ENCODE data around the gene FARS2. TPM values are rescaled to one million over a fixed set of nuclear protein-coding genes. Genes with fewer than 3 reads are reported as not detected.

Gene FARS2
- total RNA-seq, 1 donor from 2014 or later: 8.2 TPM

DNA sequence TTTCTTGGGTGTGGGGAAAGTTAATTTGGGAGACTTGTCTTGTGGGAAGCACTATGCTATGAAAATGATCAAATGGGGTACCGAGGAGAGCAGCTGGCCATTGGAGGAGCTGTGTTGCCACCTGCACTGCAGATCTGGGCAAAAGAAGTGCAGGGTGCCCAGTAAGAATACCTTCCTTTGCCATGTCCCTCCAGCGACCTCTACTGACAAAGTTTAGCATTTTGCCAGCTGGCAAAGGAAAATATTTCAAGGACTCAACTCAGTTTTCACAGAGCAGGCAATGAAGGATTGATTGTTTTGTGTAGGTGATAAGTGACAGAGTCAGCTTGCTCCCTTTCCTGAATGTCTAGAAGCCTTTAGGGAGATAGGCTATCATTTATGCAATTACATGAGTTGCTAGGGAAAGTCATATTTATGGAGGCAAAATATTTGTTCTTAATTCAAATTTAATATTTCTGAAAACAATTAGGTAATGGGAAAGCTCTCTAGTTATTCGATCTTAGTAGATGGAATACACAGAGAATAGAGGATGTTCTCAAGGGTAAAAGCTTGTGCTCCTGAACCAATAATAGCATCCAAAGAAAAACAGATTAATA, 118.4 kb downstream of the FARS2 start:
- TF ChIP-seq, protein P1, sequence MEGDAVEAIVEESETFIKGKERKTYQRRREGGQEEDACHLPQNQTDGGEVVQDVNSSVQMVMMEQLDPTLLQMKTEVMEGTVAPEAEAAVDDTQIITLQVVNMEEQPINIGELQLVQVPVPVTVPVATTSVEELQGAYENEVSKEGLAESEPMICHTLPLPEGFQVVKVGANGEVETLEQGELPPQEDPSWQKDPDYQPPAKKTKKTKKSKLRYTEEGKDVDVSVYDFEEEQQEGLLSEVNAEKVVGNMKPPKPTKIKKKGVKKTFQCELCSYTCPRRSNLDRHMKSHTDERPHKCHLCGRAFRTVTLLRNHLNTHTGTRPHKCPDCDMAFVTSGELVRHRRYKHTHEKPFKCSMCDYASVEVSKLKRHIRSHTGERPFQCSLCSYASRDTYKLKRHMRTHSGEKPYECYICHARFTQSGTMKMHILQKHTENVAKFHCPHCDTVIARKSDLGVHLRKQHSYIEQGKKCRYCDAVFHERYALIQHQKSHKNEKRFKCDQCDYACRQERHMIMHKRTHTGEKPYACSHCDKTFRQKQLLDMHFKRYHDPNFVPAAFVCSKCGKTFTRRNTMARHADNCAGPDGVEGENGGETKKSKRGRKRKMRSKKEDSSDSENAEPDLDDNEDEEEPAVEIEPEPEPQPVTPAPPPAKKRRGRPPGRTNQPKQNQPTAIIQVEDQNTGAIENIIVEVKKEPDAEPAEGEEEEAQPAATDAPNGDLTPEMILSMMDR (IDR thresholded peaks at IDR 0.05; ENCODE audit: insufficient read depth, low read length, poor library complexity, severe bottlenecking): peak; percentile 51
- H3K4me3 ChIP-seq (ENCODE audit: low read depth, low read length): no peak overlapping the region
- DNase-seq (ENCODE audit: low read depth): no peak

DNA sequence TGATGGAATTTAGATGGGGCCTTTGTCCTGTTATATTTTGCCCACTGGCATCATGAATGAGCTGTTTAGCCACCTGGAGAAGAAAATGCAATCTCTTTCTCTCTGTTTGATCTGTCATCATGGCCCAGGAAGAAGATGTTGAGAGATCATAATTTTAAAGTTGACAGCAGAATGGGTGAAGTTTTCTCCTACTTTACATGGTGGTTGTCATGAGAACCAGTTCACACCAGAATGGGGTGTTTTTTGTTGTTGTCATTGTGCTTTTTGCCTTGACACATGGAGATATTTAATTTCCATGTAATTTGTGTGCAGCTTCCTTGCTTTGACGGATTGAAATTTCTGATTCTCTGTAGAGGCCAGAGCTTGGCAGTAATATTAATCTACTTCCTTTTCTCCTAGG, 122.5 kb downstream of the FARS2 start:
- Histone ChIP-seq H3K27me3 (ENCODE audit: control insufficient read depth, insufficient read depth, low read length) (no peaks in the 10 kb centered on the region), H3K36me3 (ENCODE audit: control insufficient read depth, insufficient read depth, low read length) (no peaks in the 10 kb centered on the region), H3K4me3 (ENCODE audit: low read depth, low read length) (no peak overlapping the region)
- DNase-seq (ENCODE audit: low read depth): no peak
- TF ChIP-seq, protein P1 (IDR thresholded peaks at IDR 0.05; ENCODE audit: insufficient read depth, low read length, poor library complexity, severe bottlenecking): no peak

More for the DNA sequence above, 118.4 kb downstream of the FARS2 start:
- no peaks in the 10 kb centered on the region for H3K27me3 ChIP-seq (ENCODE audit: control insufficient read depth, insufficient read depth, low read length)
- no peaks in the 10 kb centered on the region for H3K36me3 ChIP-seq (ENCODE audit: control insufficient read depth, insufficient read depth, low read length)

DNA sequence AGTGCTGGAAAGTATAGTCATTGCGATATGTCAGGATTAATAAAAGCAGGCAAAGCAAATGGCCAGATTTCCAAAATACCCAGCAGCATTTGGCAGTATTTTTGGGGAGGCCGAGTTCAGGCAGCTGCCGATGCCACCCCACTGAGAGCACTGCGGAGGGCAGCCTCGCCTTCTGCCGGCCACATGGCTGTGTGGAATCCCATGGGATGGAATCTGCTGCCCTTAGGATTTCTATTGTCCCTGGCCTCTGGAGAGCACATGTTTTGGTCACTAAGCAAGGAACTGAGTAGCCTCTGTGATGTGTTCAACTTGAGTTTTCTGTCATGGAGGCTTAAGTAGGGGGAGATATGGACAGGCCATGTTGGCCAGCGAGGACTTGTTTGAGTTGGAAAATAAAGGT, 123.0 kb downstream of the FARS2 start:
- no peak overlapping the region for H3K4me3 ChIP-seq (ENCODE audit: low read depth, low read length)
- TF ChIP-seq, protein P1 (IDR thresholded peaks at IDR 0.05; ENCODE audit: insufficient read depth, low read length, poor library complexity, severe bottlenecking): no peak
- no peak for DNase-seq (ENCODE audit: low read depth)
- H3K36me3 ChIP-seq (ENCODE audit: control insufficient read depth, insufficient read depth, low read length): no peaks in the 10 kb centered on the region
- no peaks in the 10 kb centered on the region for H3K27me3 ChIP-seq (ENCODE audit: control insufficient read depth, insufficient read depth, low read length)

DNA sequence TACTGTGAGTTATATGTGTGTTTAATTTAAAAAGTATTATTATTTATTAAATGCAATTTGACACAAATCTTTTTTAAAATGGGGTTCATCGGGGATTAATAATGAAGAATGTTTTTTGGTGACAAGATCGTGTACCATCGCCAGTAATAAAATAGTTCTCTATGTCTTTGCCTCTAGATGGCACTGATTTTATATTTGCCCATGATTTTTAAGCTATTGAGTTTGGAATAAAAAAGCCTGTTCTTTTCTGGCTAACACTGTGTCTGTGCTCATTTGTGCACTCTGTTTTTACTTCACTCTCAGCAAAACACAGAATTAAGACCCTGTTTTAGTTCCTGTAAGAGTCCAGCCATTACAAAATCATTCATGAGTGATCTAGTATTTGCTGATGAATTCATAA, 127.0 kb downstream of the FARS2 start:
- Histone ChIP-seq H3K27me3 (ENCODE audit: control insufficient read depth, insufficient read depth, low read length) (no peaks in the 10 kb centered on the region), H3K36me3 (ENCODE audit: control insufficient read depth, insufficient read depth, low read length) (no peaks in the 10 kb centered on the region), H3K4me3 (ENCODE audit: low read depth, low read length) (no peak overlapping the region)
- TF ChIP-seq, protein P1 (IDR thresholded peaks at IDR 0.05; ENCODE audit: insufficient read depth, low read length, poor library complexity, severe bottlenecking): no peak
- no peak for DNase-seq (ENCODE audit: low read depth)

DNA sequence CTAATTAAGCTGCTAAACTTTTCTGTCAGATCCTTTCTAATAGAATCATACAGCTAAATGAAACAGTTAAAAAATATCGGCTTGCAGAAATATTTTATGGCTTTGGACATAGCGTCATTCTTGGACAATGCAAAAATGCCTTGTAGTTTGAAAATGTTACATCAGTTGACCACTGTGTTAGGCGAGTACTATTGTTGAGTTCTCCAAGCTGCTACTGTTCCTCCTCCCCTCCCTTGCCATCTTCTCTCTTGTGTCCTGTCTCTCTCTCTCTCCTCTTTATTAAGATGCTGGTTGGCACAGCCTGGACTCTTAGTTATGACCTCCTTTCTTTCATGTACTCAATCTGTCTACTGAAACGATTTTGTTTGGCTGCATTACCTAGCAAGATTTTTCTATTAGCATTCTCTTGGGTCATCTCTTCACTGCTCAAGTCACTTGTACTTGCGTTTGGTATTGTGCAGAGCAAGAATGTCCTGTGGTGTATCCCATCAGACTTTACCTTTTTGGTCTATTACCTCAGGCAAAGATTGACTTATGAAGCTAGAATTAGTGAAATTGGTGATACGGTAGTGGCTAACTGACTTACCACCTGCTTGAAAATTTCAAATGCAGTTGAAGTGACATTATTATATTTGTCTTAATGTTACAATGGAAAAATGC, 127.9 kb downstream of the FARS2 start:
- no peaks in the 10 kb centered on the region for H3K27me3 ChIP-seq (ENCODE audit: control insufficient read depth, insufficient read depth, low read length)
- H3K4me3 ChIP-seq (ENCODE audit: low read depth, low read length): no peak overlapping the region
- H3K36me3 ChIP-seq (ENCODE audit: control insufficient read depth, insufficient read depth, low read length): no peaks in the 10 kb centered on the region
- TF ChIP-seq, protein P1 (IDR thresholded peaks at IDR 0.05; ENCODE audit: insufficient read depth, low read length, poor library complexity, severe bottlenecking): no peak
- DNase-seq (ENCODE audit: low read depth): no peak

DNA sequence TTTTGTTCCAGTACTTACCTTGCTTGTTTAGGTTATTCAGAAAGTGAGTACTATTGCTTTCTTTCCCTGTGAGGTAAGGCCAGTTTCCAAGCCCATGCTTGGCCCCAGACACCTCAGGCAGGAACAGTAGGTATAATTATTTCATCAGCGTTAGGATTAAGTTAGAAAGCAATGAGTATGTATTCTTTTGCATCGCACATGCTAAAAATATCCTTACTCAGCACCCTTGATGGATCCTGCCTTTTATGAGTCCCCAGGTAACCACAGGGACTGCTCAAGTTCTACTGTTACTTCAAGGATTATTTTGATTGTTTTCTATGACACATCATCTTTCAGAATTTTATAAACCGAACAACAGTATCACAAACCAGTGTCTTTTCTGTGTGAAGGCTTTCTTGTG, 128.9 kb downstream of the FARS2 start:
- TF ChIP-seq, protein P1 (IDR thresholded peaks at IDR 0.05; ENCODE audit: insufficient read depth, low read length, poor library complexity, severe bottlenecking): no peak
- no peak for DNase-seq (ENCODE audit: low read depth)
- no peaks in the 10 kb centered on the region for H3K27me3 ChIP-seq (ENCODE audit: control insufficient read depth, insufficient read depth, low read length)

More for the DNA sequence above, 128.9 kb downstream of the FARS2 start:
- no peak overlapping the region for H3K4me3 ChIP-seq (ENCODE audit: low read depth, low read length)
- no peaks in the 10 kb centered on the region for H3K36me3 ChIP-seq (ENCODE audit: control insufficient read depth, insufficient read depth, low read length)

Data from kidney epithelial cell (primary cell).